ENCODE results near the gene IL32. TPM values are rescaled to one million over a fixed set of nuclear protein-coding genes. Genes with fewer than 3 reads are reported as not detected.

Gene IL32
- total RNA-seq, 1 experiment from 2014 or later: 4.7 TPM

- TF ChIP-seq AR (CRISPR knock-in tag; IDR thresholded peaks at IDR 0.05) (0 out of 2 replicates have a peak, but pooled peaks have one; percentile 38), MYBL2 (CRISPR knock-in tag; IDR thresholded peaks at IDR 0.05) (no peak), NFATC4 (CRISPR knock-in tag; IDR thresholded peaks at IDR 0.05) (0 out of 2 replicates have a peak, but pooled peaks have one; percentile 26)
Measured at GRCh38 chr16:3015865-3016521, 49.4 kb upstream of the IL32 start (continued).

GRCh38 chr16:3017344-3017743, 48.1 kb upstream of the IL32 start:
- CTCF ChIA-PET: interaction anchor here (1.6 to 8.6 kb wide), 3 partner anchors 10 to 41 kb away, joined by 15 to 360 read pairs (median 292); partner anchors contain the start of gene CLDN9
- peak overlapping the region; percentile 93 for H3K4me3 Mint-ChIP-seq
- TF ChIP-seq TCF7 (CRISPR knock-in tag; IDR thresholded peaks at IDR 0.05; ENCODE audit: low read depth) (0 out of 2 replicates have a peak, but pooled peaks have one; percentile 27), NR1H2 (CRISPR knock-in tag; IDR thresholded peaks at IDR 0.05) (no peak), NFE2L1 (CRISPR knock-in tag; IDR thresholded peaks at IDR 0.05) (0 out of 2 replicates have a peak, but pooled peaks have one; percentile 17), EMX1 (CRISPR knock-in tag; IDR thresholded peaks at IDR 0.05) (0 out of 2 replicates have a peak, but pooled peaks have one; percentile 12)
- peaks cover 21% of the 10 kb centered on the region for H3K36me3 Mint-ChIP-seq
- DNase-seq (ENCODE audit: low spot score): no peak
- peaks cover 5% of the 10 kb centered on the region; the same call in 1 of the 2 replicates for H3K27me3 Mint-ChIP-seq (ENCODE audit: low read depth)
- ATAC-seq: no peak
- POLR2A ChIA-PET: interaction anchor here (6.3 to 17.1 kb wide), 2 partner anchors 11 to 12 kb away, joined by 87 to 502 read pairs; partner anchors contain the start of gene CLDN9
- peaks cover 68% of the 10 kb centered on the region for H3K4me1 Mint-ChIP-seq
- H3K9me3 Mint-ChIP-seq: no peaks in the 10 kb centered on the region
- peak overlapping the region; percentile 90 for H3K27ac Mint-ChIP-seq

- ChIA-PET CTCF (interaction anchor here (0.5 to 8.6 kb wide), 18 partner anchors 11 to 180 kb away, joined by 3 to 360 read pairs (median 4); partner anchors contain the start of genes CLDN9, KREMEN2 and ZSCAN10), POLR2A (interaction anchor here (0.8 to 17.1 kb wide), 5 partner anchors 12 to 40 kb away, joined by 3 to 502 read pairs (median 8); partner anchors contain the start of gene CLDN9)
- H3K27me3 Mint-ChIP-seq (ENCODE audit: low read depth): peaks cover 5% of the 10 kb centered on the region; the same call in 1 of the 2 replicates
- ATAC-seq (peak; percentile 49), DNase-seq (ENCODE audit: low spot score) (peak; percentile 99)
- peak within 1 kb of the TSS; percentile 93 for H3K4me3 Mint-ChIP-seq
- peaks cover 21% of the 10 kb centered on the region for H3K36me3 Mint-ChIP-seq
- peaks cover 69% of the 10 kb centered on the region for H3K4me1 Mint-ChIP-seq
- no peaks in the 10 kb centered on the region for H3K9me3 Mint-ChIP-seq
- H3K27ac Mint-ChIP-seq: peak within 1 kb of the TSS; percentile 96
- TF ChIP-seq FOXK1 (CRISPR knock-in tag; IDR thresholded peaks at IDR 0.05): peak; percentile 38; the same call in 1 of the 2 replicates
- TF ChIP-seq ATF2 (CRISPR knock-in tag; IDR thresholded peaks at IDR 0.05; ENCODE audit: borderline replicate concordance, low read depth): peak; percentile 60; the same call in 1 of the 2 replicates
- TF ChIP-seq ZNF396 (CRISPR knock-in tag; IDR thresholded peaks at IDR 0.05; ENCODE audit: borderline replicate concordance): no peak
- 0 out of 2 replicates have a peak, but pooled peaks have one; percentile 80 for TF ChIP-seq STAT6 (CRISPR knock-in tag; conservative IDR thresholded peaks at IDR 0.05; ENCODE audit: low read depth)
- 0 out of 2 replicates have a peak, but pooled peaks have one; percentile 16 for TF ChIP-seq CREB1 (CRISPR knock-in tag; IDR thresholded peaks at IDR 0.05)
- no peak for TF ChIP-seq RELA (CRISPR knock-in tag; IDR thresholded peaks at IDR 0.05; ENCODE audit: borderline replicate concordance)
- TF ChIP-seq NFYB (CRISPR knock-in tag; conservative IDR thresholded peaks at IDR 0.05; ENCODE audit: low read depth): 0 out of 2 replicates have a peak, but pooled peaks have one; percentile 28
- no peak for TF ChIP-seq OVOL2 (CRISPR knock-in tag; IDR thresholded peaks at IDR 0.05; ENCODE audit: borderline replicate concordance)
- no peak for TF ChIP-seq ZNF532 (CRISPR knock-in tag; IDR thresholded peaks at IDR 0.05; ENCODE audit: borderline replicate concordance)
- TF ChIP-seq ZNF219 (CRISPR knock-in tag; IDR thresholded peaks at IDR 0.05; ENCODE audit: borderline replicate concordance): no peak
Measured at GRCh38 chr16:3017794-3018506, 47.5 kb upstream of the IL32 start, which contains the start of gene CLDN6. CLDN6 (minus strand) TSS chr16:3018183; CDS start chr16:3016021, 2,162 bp downstream.

All from WTC11 (cell line).